HG03039 (cell line): ENCODE measurements around the gene ASTN1.
"Not testable (repeated sequence)": the region's sequence is repeated elsewhere in the genome, so short reads cannot be mapped to it uniquely, and the experiment has no call there.

ENCODE experiments used
- ATAC-seq: cut with Tn5 transposase; IDR thresholded peaks from one replicate; pipeline ENCODE4 v1.9.1; 2021; ENCODE audit warnings: mild to moderate bottlenecking, moderate library complexity; ENCODE audit not compliant: unreplicated experiment

Gene ASTN1

GRCh38 chr1:177116941-177117340, 47.6 kb downstream of the ASTN1 start:
- no peak for ATAC-seq

DNA sequence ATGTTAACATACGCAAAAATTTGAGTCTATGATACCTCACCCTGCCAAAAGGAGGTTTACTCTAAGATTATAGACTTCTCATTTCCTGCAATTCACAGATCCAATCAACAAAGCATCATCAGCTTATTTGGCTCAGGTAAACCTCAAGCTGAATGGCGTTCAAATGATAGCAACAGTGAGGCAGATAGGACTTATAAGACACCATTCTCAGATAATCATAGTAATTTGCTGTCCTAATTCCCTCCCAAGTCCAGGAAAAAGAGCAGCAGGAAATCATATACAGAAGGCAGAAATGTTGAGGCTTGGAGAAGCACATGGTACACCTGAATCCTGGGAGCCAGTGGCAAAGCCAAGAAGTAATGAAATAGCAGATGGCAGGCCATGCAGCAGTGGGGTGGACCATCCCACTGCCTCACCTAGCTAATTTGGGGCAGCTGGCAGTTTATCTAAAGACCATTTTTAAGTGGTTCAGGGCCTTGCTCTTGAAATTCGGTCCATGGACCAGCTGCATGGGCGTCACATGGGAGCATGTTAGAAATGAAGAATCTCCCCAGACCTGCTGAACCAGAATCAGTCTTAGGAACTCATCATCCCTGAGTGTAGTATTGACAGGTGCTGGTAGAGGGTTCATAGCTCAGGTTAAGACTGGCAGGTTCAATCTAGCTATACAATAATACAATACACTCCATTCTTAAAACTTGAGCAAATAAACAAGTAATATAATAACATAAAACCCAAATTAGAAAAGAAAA, 57.7 kb downstream of the ASTN1 start:
- ATAC-seq, result no peak

DNA sequence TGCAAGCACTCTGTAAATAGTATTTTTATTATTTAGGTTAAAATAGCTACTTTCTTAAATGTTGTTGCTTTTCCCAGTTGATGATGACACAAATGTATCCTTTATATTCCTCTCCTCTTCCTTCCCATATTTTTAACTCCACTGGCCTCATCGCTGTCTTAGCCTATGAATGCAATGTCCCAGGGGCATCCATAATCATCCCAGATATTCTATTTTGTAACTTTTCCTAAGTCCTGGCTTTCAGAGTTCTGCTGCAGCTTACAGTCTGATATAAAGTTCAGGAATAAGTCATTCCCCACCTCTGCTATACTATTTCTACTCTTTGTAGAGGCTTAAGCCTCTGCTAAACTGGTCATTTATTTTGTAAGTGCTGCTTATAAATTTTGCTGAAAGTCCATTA, 58.3 kb downstream of the ASTN1 start:
- ATAC-seq, result no peak

DNA sequence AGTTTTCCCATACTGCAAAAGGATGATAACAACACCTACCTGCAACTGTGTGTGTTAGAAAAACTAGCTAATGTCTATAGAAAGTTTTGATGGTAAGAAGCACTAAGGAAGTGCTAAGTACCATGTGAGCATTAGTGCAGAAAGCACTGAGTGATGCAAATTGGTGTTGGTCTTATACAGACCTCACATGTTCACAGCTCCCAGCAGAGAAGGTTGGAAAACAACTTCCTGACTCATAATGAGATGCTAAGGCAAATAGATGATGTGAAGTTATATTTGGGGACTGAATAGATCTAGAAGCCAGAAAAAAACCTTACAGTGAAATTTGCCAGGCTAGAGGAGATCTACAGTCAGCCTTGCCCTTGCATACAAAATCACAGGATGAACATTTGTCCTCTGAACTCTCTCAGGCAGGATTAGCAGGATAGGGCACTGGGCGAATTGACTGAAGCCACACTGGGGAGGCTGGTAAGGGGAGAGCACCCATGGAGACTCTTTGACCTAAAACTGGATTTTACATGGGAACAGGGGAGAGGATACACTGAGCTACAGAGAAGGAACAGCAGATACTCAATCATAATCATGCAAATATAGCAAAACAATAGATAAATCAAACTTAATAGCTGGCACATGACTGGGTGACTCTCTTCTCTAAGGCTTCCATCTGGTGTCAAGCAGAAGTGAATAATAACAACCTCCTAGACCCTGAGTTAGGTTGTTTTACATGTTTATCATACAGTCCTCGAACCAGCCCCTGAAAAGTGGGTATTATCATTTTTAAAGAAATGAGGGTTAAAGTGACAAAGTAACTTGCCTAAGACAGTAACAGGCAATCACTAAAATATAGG, 61.3 kb downstream of the ASTN1 start:
- ATAC-seq, result no peak

DNA sequence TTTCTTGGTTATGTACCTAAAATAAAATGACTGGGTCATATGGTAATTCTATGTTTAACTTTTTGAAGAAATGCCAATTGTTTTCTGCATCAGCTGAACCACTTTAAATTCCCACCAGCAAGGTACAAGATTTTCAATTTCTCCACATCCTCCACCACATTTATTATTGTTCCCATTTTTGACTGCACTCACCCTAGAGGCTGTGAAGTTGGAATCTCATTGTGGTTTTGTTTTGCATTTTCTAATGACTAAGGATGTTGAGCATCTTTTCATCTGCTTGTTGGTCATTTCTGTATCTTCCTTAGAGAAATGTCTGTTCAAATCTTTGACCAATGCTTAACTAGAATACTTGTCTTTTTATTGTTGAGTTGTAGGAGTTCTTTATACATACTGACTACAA, 72.5 kb downstream of the ASTN1 start:
- no peak for ATAC-seq

GRCh38 chr1:177091040-177091439, 73.5 kb downstream of the ASTN1 start:
- ATAC-seq, result no peak

- no peak for ATAC-seq
Measured at GRCh38 chr1:177088966-177089365, 75.5 kb downstream of the ASTN1 start.

GRCh38 chr1:177082855-177083693, 81.4 kb downstream of the ASTN1 start:
- ATAC-seq, result no peak

DNA sequence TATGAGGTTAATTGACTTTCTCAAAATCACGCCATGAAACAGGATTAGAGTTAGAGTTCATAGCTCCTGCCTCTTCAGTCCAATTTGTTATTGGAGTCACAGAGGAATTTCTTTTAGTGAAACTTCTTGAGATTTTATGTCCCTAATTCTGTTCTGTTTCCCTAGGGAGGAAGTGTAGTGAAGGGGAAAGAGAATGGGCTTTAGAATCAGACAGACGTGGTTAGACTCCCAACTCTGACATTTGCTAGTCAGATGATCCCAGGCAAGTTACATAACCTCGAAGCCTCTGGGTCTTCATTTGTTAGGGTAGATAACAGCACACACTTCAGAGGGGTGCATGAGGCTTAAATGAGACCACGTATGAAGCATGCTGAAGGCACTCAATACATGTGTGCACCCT, 83.9 kb downstream of the ASTN1 start:
- no peak for ATAC-seq

- ATAC-seq, result no peak
Measured at GRCh38 chr1:177077734-177078499, 86.6 kb downstream of the ASTN1 start.

DNA sequence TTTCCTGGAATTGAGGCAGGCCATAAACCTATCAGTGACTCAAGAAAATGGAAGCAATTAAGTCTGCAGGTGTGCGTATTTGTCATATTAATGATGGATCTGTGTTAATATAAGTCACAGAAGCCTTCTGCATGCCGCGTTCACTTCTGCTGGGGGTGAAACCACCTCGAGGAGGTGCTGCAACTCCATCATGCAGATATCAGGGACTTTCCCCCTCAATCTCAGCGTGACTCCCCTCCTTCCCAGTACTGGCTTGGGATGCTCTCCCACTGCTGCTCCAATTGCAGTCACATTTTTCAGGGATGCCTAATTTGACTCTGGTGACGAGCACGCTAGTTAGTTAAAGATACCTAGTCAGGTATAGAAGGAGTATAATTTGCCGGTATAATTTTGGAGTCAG, 87.5 kb downstream of the ASTN1 start:
- ATAC-seq, result no peak

GRCh38 chr1:177074811-177075210, 89.7 kb downstream of the ASTN1 start:
- ATAC-seq, result not testable (repeated sequence)

- ATAC-seq, result no peak
Measured at GRCh38 chr1:177069490-177069889, 95.0 kb downstream of the ASTN1 start.

DNA sequence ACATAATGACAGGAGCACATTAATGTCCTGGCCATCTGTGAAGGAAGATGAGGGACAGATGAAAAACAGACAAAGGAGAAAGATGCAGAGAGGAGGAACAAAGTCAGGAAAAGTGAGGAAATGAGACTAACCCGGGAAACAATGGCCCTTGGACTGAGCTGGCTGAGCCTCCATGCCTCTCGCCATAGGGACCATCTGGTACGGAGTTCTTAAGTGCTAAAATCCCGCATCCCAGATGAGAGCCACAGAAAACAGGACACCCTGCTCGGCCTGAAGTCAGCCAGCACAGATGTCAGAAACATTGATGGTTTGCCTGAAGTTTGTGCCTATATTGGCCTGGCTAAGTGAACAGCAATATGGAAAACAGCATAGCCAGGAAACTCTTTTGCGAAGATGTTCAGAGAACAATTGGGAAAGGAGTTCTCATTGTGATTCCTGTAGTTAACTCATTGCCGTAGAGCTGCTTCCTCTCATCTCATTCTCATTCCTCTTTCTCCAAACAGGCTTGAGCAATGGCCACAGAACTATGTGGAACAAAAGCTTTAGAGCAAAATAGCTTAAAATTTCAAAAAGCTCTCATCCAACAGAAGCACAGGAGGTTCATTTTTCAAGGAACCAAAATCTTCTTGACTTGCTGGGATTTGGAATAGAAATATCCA, 96.6 kb downstream of the ASTN1 start:
- ATAC-seq, result no peak

GRCh38 chr1:177065430-177065829, 99.1 kb downstream of the ASTN1 start:
- no peak for ATAC-seq

DNA sequence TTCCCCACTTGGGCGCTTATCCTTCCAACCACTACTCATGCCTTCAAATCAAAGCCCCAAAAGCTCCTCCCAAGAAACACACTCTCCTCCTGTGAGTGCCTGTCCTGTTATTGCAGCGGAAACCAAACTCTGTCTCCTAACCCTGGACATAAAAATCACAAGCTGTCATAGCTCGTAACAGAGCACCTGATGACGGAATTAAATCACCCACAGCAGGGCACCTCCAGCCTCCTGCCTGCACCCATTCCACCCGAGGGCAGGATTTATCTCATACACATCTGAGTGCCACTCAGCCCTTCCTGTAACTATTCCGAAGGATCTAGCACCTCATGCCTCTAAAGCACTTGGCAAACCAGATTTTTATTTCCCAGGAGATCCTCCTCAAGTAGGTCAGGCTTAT, 100.9 kb downstream of the ASTN1 start:
- no peak for ATAC-seq

GRCh38 chr1:177054542-177054941, 110.0 kb downstream of the ASTN1 start:
- ATAC-seq, result no peak

DNA sequence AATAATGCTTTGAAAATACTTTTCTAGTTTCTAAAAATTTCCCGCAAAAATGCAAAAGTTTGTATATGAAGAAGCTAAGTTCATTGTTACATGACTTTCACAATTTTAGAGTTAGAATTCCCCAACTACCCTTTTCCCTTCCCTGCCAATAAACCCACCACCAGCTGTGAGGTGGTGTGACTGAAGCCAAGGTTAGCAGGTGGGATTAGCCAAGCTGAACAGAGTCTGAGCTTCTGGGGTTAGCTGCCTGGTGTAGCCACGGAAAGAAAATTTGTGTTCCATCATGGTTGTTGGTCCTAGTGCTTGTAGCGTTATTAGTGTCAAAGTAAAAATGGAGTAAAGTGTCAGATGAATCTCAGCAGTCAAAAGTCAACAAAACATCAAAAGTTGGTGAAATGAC, 110.9 kb downstream of the ASTN1 start:
- no peak for ATAC-seq

- no peak for ATAC-seq
Measured at GRCh38 chr1:177048314-177049069, 116.0 kb downstream of the ASTN1 start.
